GM21717 (cell line): Measurements from ENCODE around the gene HCFC1.

Experiments
- ATAC-seq: cut with Tn5 transposase; IDR thresholded peaks from one replicate; pipeline ENCODE4 v1.9.1; 2021; ENCODE audit warnings: mild to moderate bottlenecking, moderate library complexity; ENCODE audit not compliant: unreplicated experiment

The HCFC1 gene

DNA sequence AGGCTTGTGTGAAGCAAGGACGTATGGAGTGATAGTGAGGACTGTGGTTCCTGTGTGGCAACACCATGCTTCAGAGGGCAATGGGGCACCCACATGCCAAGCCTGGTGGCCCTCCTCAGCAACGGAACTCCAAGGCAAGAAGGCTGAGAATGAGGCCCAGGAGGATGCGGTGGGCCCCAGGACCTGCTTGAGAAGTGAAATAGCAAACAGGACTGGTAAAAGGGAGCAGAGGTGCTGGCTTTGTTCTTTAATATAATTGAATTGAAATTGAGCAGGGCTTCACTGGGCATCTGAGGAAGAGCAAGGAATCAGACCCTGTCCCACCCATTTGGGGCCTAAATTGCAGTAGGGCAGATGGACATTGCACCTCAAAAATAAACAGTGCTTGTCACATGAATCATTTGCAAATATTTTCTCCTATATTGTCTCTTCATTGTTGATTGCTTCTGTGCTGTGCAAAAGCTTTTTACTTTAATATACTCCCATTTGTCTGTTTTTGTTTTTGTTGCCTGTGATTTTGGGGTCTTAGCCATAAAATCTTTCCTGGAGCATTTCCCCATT is 3.2 kb upstream of the HCFC1 start:
- ATAC-seq, result no peak

DNA sequence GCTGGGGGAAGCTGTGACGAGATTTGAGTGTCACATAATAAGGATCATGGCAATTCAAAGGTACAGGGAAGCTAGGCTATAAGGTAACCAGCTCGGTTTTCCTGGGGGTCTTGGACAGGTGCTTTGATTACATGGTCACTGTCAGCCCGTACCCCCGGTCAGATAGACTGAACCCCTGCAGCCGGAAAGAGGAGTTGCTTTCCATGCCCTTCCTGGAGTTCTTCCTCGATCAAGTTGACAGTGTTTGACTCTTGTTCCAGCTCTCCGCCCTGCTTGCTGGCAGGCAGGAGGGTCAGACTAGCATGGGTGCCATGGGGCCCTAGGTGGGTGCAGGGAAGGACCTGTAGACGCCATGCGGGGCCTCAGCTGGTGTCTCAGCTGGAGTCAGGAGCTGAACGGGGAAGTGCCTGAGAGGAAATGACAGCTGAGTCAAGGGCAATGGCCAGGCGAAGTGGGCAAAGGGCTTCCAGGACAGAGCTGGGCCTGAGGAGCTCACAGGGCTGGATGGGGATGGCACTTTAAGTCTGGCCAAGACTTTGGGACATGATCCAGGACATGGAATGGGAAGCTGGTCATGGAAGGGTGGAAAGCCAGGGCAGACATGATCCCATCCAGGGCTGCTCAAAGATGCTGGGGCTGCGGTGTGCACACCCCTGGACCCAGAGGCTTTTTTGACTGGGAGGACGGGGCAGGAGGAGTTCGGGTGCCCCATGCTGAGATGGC is 2.5 kb upstream of the HCFC1 start:
- no peak for ATAC-seq

DNA sequence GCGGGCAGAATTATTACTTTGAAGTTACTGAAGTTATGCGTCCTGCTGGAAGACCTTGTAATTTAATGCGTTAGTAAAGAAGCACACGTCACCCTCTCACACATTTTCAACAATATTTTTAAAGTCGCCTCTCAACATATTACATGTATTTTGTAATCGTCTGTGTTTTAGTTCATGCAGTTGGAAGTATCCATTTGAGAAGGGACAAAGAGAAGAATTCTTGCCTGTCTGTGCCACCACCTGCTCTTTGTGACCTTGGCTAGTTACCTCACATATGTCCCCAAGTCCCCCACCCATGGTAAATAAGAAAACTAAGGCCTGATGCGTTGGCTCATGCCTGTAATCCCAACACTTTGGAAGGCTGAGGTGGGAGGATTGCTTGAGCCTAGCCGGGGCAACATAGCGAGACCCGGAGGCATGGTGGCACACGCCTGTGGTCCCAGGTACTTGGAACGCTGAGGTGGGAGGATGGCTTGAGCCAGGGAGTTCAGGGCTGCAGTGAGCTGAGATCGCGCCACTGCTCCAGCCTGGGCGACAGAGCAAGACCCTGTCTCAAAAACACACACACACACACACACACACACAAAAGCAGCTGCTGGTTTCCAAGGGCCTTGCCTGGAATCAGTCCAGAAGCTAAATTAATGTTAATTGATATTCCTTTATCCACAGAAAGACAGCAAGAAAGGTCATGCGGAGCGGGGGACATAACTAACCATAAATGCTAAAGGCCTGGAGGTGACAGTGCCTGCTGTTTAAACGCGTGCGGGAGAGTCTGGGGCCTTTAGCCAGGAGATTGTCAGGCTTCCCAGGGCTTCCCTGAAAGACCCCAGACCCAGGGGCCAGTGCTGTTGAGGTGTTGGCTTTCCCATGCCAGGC is 1.7 kb upstream of the HCFC1 start:
- no peak for ATAC-seq

DNA sequence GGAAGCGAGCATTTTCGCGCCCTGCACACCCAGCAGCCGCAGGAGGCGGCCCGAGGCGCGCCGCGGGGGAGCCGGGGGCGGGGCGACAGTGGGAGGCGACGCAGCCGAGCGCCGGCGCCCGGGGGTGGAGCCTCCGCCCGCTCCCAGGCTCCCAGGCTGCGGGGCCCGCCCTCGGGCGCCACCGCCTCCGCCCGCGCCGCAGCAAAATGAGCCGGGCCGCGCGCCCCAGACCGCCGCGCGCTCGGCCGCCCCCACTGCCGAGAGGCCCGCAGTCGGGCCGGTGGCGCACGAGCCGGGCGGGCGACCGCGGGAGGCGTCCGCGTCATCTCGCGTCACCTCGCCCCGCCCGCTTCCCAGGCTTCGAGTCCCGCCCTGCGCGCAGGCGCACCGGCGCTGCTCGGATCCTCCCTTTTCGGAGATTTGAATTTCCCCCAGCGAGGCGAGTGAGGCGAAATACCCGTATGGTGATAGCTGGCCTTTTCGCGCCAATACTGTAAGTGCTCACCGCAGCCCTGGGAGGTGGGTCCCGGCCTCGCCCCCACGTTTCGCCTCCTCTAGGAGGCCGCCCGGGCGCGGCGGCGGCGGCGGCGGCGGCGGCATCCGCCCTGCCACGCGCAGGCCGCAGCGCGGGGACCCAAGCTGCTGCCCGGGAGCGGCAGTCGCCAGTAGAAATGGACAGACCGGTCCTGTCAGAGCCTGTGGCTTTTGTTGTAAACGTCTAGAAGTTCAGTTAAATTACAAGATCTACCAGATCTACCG is 929 bp upstream of the HCFC1 start, which contains the start of gene TMEM187:
TMEM187 (plus strand) TSS at position 387 of the 759 bp plus-strand sequence. CDS start 9,309 bp downstream, outside the sequence.
- ATAC-seq, result peak; percentile 44

DNA sequence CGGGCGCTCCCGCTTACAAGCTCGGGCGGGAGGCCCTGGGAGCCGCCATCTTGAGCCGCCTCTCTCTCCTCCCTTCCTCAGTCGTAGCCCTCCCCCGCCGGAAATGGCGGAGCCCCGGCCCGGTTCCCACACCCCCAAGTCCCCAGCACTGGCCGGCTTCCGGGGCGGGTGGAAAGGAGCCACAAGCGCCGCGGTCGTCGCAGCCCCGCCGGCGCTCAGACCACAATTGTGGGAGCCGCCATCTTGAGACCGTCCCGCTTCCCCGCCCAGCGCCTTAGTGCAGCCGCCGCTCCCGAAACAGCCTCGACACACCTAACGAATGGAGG is 531 bp downstream of the HCFC1 start:
- ATAC-seq, result peak; percentile 47

DNA sequence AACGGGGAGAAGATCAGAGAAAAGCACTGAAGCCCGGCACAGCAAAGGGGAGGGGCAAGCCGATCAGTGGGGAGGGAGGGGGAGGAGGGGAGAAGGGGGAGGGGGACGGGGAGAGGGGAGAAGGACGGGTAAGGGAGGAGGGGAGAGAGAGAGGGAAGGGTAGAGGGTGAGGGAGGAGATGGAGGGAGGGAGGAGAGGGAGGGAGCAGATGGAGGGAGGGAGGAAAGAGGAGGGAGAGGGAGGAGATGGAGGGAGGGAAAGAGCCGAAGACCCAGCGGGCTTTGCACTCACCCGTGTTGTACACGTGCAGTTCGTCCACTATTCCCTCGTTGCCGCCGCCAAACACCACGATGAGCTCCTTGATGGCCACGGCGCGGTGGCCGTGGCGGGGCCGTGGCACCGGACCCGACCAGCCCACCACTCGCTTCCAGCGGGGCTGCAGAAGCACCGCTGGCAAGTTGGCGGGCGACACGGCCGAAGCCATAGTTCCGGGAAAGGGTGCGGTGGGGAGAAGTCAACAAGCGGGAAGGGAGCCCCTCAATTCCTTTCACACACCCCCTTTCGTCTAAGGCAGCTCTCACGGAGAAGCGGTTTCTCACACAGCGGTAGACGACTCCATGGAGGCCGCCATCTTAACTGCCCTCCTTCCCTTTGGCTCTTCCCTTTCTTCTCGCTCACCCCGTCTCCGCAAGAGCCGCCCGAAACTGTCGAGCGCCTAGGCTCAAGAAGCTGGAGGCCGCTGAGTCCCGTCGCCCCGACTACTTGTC is 1.1 kb downstream of the HCFC1 start:
- ATAC-seq, result peak; percentile 9

DNA sequence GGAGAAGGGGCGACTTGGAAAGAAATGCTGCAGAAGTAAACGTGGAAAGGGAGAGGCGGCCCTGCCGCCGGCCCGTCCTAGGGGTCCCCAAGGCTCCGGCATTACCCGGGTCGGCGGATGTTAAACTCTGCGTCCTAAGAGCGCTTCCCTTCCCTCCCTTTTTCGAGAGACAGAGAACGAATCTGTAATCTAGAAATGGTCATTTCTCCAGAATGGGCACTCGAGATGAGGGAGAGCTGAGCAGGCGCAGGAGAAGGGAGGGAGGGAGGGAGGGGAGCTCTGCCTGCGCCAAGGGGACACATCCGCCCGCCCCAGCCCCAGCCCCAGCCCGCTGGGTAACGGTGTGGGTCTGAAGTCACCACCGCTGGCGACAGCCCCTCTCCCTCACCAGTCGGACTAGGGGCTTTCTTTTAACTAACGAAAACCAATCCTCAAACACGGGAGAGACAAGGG is 1.7 kb downstream of the HCFC1 start:
- ATAC-seq, result no peak

DNA sequence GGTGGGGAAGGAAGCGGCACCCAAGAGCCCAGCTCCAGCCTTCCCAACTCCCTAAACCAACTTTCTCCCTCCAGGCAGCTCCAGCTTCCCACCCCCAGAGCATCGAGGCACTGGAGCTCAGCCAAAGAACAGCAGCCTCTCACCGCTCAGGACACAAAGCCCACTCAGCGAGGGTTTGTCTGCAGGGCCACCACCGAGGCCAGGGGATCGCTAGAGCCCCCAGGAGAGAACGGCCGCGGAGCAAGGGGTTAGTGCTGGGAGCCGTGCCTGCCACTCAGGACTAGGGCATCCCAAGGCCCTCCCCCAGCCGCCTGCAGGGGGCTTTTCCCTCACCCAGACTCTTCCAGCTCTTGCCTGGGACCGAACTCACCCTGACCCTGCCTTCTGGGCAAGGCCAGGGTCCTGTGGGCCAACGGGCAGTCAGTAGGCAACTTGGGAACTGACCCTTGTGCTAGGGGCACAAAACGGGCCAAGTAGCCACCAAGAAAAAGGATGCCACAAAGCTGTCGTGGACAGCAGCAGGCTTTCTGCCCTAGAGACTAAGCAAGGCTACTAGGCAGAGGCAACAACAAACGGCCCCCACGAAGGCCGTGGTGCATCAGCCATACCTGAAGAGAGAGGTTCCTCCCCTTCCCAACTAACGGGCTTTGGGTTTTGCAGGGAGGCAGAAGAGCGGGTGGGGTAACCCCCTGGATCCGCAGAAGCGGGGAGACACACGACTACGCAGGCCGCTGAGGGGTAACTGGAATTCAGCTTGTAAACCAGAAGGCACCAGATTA is 2.3 kb downstream of the HCFC1 start:
- ATAC-seq, result no peak

DNA sequence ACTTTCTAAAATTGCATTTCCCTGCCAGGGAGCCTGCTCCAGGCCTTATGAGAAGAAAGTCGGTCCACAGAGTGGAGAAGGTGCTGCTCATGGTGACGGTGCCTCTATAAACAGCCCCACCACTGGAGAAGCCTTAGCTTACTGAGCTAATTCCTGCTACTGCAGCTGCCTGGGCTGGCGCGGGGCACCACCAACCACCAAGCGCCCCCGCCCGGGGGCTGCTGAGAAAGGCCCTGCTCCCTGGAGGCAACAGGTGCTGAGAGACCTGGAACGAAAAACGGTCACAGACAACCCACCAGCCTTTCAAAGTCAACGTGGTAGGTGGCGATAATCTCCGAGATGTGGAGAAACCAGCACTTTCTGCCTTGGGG is 2.9 kb downstream of the HCFC1 start:
- no peak for ATAC-seq

DNA sequence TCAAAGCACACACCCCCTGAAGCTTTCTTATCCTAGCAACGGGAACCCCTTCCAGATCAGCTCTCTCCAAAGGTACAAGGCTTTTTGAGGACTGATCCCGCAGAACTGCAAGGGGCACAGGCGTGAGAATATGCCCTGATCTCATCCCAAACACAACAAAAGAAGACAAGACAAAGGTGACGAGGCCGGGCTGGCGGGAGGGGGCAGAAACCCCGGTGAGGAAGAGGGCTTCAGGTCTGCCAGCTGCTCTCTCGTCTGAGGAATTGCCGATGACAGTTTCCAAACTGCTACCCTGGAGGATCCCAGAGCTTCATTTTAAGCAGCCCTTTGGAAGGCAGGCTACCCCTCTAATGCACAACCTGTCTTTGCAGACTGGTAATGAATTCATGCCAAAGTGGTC is 3.4 kb downstream of the HCFC1 start:
- ATAC-seq, result no peak

DNA sequence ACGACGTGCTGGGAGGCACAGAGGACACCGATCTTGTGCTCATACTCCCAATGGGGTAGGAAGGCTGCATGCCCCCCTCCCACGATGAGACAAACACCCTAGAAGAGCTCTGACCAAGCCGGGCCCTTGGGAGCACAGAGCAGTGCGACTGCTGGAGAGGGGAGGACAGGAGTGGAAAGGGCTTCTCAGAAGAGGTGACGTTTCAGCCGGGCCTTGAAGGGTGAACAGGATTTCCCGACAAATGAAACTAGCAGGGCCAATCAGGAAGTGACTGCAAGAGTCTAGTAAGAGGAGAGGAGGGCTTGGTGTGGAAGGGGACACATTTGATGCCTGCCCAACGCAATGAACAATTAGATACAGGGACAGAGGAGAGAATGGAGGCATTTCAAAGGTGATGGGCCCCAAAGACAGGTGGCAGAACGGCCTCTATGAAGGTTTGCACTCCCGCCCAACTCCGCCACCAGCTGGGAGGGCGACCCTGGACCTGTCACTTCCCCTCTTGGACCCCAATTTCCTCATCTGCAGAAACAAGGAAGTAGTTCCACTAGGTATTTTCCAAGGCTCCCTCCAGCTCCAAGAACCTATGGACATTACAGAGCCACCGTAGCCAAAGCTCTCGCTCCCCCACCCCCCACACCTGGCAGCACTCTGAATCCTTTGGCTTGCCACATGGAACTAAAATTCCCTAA is 3.9 kb downstream of the HCFC1 start:
- no peak for ATAC-seq

DNA sequence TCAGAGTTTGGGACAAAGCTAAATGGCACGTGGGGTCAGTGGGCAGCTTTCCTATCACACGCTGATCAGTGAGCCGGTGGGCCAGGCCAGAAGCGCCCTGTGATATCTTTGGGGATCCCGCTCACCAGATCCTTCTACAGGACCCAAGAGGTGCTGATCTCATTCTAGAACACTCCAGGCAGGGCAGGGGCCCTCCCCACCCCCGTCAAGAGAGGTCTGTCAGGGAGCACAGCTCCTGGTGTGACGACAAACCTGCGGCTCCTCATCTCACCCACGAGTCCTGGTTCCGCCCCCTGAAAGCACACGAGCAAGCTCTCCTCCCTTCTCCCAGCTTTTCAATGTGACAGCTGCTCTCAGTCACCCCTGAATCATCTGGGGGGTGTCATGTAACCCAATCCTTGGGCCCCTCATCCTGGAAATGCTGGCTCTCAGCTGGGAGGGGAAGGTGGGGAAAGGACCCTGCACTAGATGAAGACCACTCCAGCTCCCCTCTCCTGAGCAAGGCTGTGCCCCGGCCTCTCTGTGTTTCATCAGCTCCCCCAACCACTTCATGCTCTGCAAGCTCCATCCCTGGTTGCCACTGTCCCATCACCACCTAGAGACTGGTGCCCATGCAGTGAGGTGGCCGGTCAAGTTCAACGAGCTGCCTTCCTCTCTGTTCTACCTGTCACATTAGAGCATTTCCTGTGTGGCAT is 4.6 kb downstream of the HCFC1 start:
- ATAC-seq, result no peak

DNA sequence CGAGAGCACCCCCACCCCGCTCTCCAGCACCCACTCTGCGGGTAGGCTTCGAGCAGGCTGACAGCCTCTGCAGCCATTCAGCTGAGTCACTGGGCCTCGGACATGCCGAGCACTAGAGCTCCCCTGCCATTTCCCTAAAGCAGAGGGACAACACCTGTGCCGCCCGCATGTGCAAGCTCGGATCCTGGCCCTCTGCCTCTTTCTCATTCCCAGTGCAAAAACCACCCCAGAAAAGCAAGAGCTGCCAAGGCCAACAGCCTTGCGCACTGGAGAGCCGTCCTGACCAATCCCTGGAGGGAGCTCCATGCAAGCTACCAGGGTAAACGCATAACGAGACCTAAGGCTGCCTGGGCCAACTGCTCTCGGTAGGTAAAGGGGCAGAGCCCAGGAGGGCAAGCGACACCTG is 5.3 kb downstream of the HCFC1 start:
- no peak for ATAC-seq

DNA sequence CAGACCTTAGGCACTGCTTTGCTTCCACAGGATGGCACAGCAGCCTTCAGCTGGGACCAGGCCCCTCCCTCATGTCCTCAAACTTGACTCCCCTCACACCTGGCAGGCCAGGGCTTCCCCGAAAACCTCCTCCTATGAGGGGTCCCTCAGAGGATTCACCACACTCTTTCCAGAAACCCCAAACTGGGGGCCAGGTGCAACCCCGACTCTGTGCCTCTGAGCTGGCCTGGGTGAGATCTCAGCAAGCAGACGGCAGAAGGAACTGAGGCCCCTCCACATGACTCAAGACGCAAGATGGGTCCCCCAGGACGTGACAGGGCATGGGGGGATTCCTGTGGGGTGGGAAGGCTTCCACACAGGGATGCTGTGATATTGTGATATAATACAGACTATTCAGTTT is 6.2 kb downstream of the HCFC1 start:
- ATAC-seq, result no peak

DNA sequence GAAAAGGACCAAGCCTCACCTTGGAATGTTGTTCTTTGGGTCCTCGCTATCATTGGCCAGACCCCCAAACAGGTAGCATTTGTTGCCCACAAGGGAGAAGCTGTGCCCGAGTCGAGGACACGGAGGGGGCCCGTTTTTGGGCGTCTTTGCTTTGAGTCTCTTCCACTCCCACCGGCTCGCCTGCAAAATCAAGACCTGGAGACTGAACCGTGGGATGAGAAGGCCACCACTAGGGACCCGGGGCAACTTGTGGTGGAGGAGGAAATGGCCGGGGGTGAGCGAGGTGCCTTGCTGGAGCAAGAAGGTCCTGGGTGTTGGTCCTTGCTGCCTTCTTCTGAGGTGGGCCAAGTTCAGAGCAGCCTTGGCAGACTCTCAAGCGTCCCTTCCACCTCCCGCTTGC is 7.5 kb downstream of the HCFC1 start:
- no peak for ATAC-seq

DNA sequence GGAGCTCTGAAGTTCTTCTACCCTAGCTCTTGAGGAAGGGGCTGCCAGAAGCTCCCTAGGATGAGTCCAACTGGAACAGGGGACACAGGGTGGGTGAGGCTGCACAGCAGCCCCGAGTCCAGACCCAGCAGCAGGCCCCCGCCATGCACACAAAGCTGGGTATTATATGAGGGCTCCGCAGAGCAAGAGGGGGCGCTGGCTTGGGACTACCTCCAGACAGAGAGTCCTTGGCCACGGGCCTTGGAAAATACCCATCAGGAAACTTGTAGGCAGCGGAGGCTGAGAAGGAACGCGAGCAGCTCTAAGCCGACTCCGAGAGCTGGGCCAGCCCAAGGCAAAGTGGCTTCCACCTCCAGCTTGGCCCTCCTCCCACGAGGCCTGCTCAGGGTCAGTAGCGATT is 8.1 kb downstream of the HCFC1 start:
- ATAC-seq, result no peak

DNA sequence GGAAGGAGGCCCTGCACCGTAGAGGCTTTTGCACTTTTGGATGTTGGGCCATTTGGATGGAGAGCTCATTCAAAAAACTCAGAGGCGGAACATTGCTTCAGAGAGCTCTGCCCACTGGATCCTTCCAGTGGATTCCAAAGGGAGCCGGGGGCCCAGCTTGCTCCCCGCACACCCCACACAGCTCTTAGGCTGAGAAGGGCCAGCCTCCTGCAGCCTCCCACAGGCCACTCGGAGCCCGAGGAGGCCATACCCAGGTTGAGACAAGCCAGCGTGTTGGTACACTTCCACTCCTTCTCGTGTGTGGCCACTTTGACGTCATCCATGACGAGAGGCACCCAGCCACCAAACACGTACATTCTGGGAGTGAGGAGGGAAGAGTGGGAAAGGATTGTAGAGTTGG is 10.3 kb downstream of the HCFC1 start:
- no peak for ATAC-seq

DNA sequence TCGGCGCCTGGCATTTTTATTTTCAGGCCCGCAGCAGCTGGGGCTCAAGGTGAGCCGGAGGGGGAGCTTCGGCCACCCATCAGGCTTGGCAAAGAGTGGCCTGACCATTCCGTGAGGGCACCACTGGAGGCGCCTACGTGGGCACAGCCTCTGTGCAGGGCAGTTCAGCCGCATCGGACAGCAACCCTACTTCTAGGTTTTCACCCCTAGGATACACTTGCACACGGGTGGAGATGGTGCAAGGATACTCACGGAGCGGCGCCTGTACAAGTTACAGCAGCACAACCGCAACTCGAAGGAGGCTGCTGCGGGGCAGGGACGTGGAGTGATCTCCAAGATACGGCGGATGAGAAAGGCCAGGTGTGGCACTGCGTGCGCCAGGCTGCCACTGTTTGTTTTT is 10.8 kb downstream of the HCFC1 start:
- ATAC-seq, result no peak

DNA sequence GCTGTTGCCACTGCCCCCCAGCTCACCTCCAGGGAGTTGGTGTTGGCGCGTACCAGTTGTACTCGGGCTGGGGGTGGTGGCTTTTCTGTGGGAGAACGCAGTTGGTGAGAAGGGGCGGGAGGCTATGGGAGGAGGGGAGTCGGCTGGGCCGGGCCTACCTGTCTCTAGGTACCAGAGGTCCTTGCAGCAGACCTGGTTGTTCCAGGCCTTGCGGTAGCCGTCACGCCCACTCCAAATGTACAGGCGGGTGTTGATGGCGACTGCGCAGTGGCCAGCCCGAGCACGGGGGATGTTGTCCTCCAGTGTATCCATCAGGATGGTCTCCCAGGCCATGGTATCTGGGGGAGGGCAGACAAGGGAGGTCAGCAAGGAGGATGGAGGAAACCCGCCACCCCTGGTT is 11.5 kb downstream of the HCFC1 start:
- no peak for ATAC-seq
